CD14-positive monocyte (primary cell): Measurements from ENCODE around the gene SLC22A23. TPM values are rescaled to one million over a fixed set of nuclear protein-coding genes. Genes with fewer than 3 reads are reported as not detected.

ENCODE experiments used
- DNase-seq, 3 donors: peaks; one replicate each; pipeline ENCODE4 v3.0.0-alpha.2; 2011 to 2022
- H2AFZ ChIP-seq: 2 replicates; pipeline ENCODE4 v1.6.0; 2012; ENCODE audit warnings: mild to moderate bottlenecking, low read depth, low read length, inconsistent platforms; ENCODE audit not compliant: insufficient read depth, poor library complexity, severe bottlenecking
- H3K27ac ChIP-seq, 2 donors: 1 replicate in 1 of 2; 2 replicates in 1 of 2; pipeline ENCODE4 v1.5.1; 2012 to 2013; ENCODE audit warnings: low read length in 2 of 2, control low read depth in 1 of 2, inconsistent platforms in 1 of 2, low read depth in 1 of 2, mild to moderate bottlenecking in 1 of 2
- H3K27me3 ChIP-seq, 2 donors: one replicate each; pipeline versions ENCODE4 v1.6.0 to v1.6.1; 2011 to 2013; ENCODE audit warnings: low read length in 2 of 2; ENCODE audit not compliant: control insufficient read depth in 2 of 2, insufficient read depth in 2 of 2
- H3K36me3 ChIP-seq, 2 donors: replicated peaks in 1 of 2; 1 replicate in 1 of 2; 2 replicates in 1 of 2; pipeline versions ENCODE4 v1.5.1 to v1.6.1; 2012 to 2013; ENCODE audit warnings: low read length in 2 of 2, control low read depth in 1 of 2, inconsistent platforms in 1 of 2, mild to moderate bottlenecking in 1 of 2; ENCODE audit not compliant: insufficient read depth in 2 of 2, control insufficient read depth in 1 of 2
- H3K4me1 ChIP-seq, 2 donors: 1 replicate in 1 of 2; 2 replicates in 1 of 2; pipeline versions ENCODE4 v1.5.1 to v1.6.1; 2012 to 2013; ENCODE audit warnings: low read length in 2 of 2, control low read depth in 1 of 2, inconsistent platforms in 1 of 2, mild to moderate bottlenecking in 1 of 2, moderate library complexity in 1 of 2; ENCODE audit not compliant: insufficient read depth in 2 of 2, control insufficient read depth in 1 of 2
- H3K4me2 ChIP-seq: replicated peaks from 2 replicates; pipeline ENCODE3; 2012; ENCODE audit warnings: low read length, moderate library complexity, mild to moderate bottlenecking; ENCODE audit not compliant: poor library complexity, severe bottlenecking; ENCODE audit errors: extremely low read depth
- H3K4me3 ChIP-seq, 3 experiments: fragments of 200-600 bp in 1 of 3; sonication (generic) in 1 of 3; replicated peaks in 1 of 3; 1 replicate in 2 of 3; 2 replicates in 1 of 3; pipeline ENCODE4 v1.5.1; 2011 to 2013; ENCODE audit warnings: low read length in 3 of 3, mild to moderate bottlenecking in 3 of 3, control low read depth in 2 of 3, low read depth in 2 of 3, inconsistent platforms in 1 of 3, moderate library complexity in 1 of 3
- H3K79me2 ChIP-seq: 2 replicates; pipeline ENCODE4 v1.6.0; 2012; ENCODE audit warnings: mild to moderate bottlenecking, control low read depth, inconsistent platforms, low read length, moderate library complexity; ENCODE audit not compliant: insufficient read depth
- H3K9ac ChIP-seq: 2 replicates; pipeline ENCODE4 v1.6.0; 2017; ENCODE audit warnings: low read length, mild to moderate bottlenecking; ENCODE audit not compliant: insufficient read depth, poor library complexity, severe bottlenecking
- H3K9me3 ChIP-seq, 2 donors: replicated peaks in 1 of 2; 1 replicate in 1 of 2; 2 replicates in 1 of 2; pipeline versions ENCODE4 v1.5.1 to v1.6.1; 2012 to 2013; ENCODE audit warnings: low read length in 2 of 2, control low read depth in 1 of 2; ENCODE audit not compliant: control insufficient read depth in 1 of 2, insufficient read depth in 1 of 2
- H4K20me1 ChIP-seq: 2 replicates; pipeline ENCODE4 v1.6.0; 2012; ENCODE audit warnings: mild to moderate bottlenecking, low read length, control low read depth, moderate library complexity; ENCODE audit not compliant: insufficient read depth
- H3K27ac Mint-ChIP-seq, 7 donors: one replicate each; pipeline ENCODE4 v1.8.0; 2020; ENCODE audit warnings: mild to moderate bottlenecking in 7 of 7, mixed read lengths in 7 of 7, moderate library complexity in 6 of 7, inconsistent platforms in 2 of 7
- H3K27me3 Mint-ChIP-seq, 3 donors: one replicate each; pipeline ENCODE4 v1.8.0; 2021 to 2022; ENCODE audit warnings: low read depth in 3 of 3, mild to moderate bottlenecking in 3 of 3, mixed read lengths in 3 of 3, moderate library complexity in 3 of 3, inconsistent platforms in 1 of 3
- H3K36me3 Mint-ChIP-seq, 2 donors: one replicate each; pipeline ENCODE4 v1.8.0; 2020; ENCODE audit warnings: mixed read lengths in 2 of 2, inconsistent platforms in 1 of 2, mild to moderate bottlenecking in 1 of 2
- H3K4me1 Mint-ChIP-seq: one replicate; pipeline ENCODE4 v1.8.0; 2020; ENCODE audit warnings: mild to moderate bottlenecking, mixed read lengths
- H3K4me3 Mint-ChIP-seq, 2 donors: one replicate each; pipeline ENCODE4 v1.8.0; 2020; ENCODE audit warnings: mild to moderate bottlenecking in 2 of 2, mixed read lengths in 2 of 2, moderate library complexity in 1 of 2
- H3K9me3 Mint-ChIP-seq, 7 donors: one replicate each; pipeline ENCODE4 v1.8.0; 2020 to 2022; ENCODE audit warnings: mixed read lengths in 7 of 7, mild to moderate bottlenecking in 6 of 7, moderate library complexity in 6 of 7, inconsistent platforms in 2 of 7
- WGBS: methylation state at CpG from one replicate; pipeline ENCODE4 v1.1.5; 2013; ENCODE audit warnings: missing lambda C conversion rate; ENCODE audit not compliant: insufficient coverage; 5-methylcytosine and 5-hydroxymethylcytosine counted together
- intact Hi-C, 2 donors: fragments of 100-400 bp; cut with micrococcal nuclease; formaldehyde crosslinking; loops; one replicate each; pipeline versions ENCODE4 v1.15.0 to v1.15.1; 2023
- polyA plus RNA-seq, 3 donors: library from polyadenylated mRNA; depleted of rRNA in 1 of 3; unstranded in 2 of 3; stranded (reverse) in 1 of 3; fragments of 300-500 nt in 2 of 3; fragments of >200 nt in 1 of 3; fragmentation: Illumina TruSeq in 2 of 3; gene quantifications; 1 replicate in 2 of 3; 2 replicates in 1 of 3; pipeline ENCODE4 v1.2.3, GENCODE V29; 2012 to 2021
- TF ChIP-seq, protein P1 (sequence below): fragments of 200-600 bp; IDR thresholded peaks from one replicate; pipeline ENCODE4 v1.8.0; 2022; ENCODE audit warnings: antibody characterized with exemption, mild to moderate bottlenecking

Gene SLC22A23
- polyA plus RNA-seq, 3 donors = 0.08 TPM; not detected in 2

DNA sequence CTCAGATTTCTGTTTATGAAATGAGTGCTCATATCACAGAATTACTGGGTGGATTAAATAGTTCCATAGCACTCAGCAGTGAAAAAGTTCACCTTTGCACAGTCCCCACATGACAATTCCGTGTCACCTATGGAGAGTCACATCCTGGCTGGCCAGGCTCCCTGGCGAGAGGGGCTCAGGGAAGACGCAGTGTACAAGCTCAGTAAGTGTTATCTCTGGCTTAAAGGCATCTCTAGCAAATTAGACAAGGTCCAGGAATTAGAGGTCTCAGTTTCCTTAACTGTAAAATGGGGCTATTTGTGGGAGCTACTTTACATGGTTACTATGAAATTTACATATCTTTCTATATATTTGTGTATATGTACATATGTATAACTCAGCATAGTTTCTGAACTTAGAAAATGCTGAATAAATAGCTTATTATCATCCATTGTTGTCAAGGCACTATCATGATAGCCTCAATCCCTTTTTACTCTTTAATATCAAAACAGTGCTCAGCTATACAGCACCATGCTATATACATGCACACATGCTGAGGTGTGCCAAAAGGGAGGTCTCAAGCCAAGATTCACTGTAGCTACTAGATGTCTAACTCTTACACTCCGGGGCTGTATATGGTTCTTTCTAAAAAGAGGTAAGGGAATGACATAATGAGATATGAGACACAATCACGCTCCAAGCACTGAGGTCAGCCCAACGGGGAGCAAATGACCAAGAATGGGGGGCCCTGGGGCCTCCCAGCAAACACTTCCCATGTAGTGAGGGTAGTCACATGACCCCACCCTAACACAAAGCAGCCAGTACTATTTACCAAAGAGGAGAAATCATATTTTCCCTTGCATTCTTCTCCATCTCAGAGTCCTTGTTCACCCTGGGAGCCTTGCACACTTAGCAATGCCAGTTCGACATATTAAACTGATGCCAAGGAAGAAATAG, 59.4 kb downstream of the SLC22A23 start:
- no peaks in the 10 kb centered on the region for H3K79me2 ChIP-seq
- Mint-ChIP-seq H3K4me3 (no peak overlapping the region), H3K27me3 (peaks cover 0 to 8% (median 3%) of the 10 kb centered on the region in 3 donors), H3K36me3 (no peaks in the 10 kb centered on the region), H3K27ac (peak overlapping the region in 1 of 7 donors; percentile 7), H3K4me1 (no peaks in the 10 kb centered on the region), H3K9me3 (peaks cover 0 to 2% (median 0%) of the 10 kb centered on the region in 7 donors)
- no peak overlapping the region for H3K4me2 ChIP-seq
- H3K27ac ChIP-seq = no peak overlapping the region
- H4K20me1 ChIP-seq = no peaks in the 10 kb centered on the region
- WGBS = 100% methylated on average over 2 of the region's 7 CpGs
- H3K4me1 ChIP-seq = no peaks in the 10 kb centered on the region
- no peak for DNase-seq
- intact Hi-C loops = no loop called here
- no peaks in the 10 kb centered on the region for H3K9me3 ChIP-seq
- no peak overlapping the region for H2AFZ ChIP-seq
- TF ChIP-seq, protein P1, sequence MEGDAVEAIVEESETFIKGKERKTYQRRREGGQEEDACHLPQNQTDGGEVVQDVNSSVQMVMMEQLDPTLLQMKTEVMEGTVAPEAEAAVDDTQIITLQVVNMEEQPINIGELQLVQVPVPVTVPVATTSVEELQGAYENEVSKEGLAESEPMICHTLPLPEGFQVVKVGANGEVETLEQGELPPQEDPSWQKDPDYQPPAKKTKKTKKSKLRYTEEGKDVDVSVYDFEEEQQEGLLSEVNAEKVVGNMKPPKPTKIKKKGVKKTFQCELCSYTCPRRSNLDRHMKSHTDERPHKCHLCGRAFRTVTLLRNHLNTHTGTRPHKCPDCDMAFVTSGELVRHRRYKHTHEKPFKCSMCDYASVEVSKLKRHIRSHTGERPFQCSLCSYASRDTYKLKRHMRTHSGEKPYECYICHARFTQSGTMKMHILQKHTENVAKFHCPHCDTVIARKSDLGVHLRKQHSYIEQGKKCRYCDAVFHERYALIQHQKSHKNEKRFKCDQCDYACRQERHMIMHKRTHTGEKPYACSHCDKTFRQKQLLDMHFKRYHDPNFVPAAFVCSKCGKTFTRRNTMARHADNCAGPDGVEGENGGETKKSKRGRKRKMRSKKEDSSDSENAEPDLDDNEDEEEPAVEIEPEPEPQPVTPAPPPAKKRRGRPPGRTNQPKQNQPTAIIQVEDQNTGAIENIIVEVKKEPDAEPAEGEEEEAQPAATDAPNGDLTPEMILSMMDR = no peak
- H3K9ac ChIP-seq = no peak overlapping the region
- H3K36me3 ChIP-seq = no peaks in the 10 kb centered on the region
- no peak overlapping the region for H3K4me3 ChIP-seq
- no peaks in the 10 kb centered on the region for H3K27me3 ChIP-seq

DNA sequence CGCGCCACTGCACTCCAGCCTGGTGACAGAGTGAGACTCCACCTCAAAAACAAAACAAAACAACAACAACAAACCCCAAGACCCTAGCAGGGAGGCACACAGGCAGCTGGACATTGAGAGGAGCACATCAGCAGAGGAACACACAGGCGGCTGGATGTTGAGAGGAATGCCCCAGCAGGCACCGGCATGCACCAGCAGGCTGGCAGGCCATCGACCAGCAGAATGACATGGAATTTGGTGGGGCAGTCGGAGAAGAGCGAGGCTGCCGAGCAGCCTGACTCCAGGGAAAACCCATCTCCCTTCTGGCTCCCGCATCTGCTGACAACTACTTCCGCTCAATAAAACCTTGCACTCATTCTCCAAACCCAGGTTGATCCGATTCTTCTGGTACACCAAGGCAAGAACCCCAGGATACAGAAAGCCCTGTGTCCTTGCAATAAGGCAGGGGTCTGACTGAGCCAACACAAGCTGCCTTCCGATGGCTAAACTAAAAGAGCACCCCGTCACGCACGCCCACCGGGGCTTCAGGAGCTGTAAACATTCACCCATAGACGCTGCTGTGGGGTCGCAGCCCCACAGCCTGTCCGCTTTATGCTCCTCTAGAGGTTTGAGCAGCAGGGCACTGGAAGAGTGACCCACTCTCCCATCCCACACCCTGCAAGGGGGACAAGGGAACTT, 60.2 kb downstream of the SLC22A23 start:
- Histone ChIP-seq H3K27ac (no peak overlapping the region), H3K9ac (no peak overlapping the region), H2AFZ (no peak overlapping the region), H3K36me3 (no peaks in the 10 kb centered on the region), H3K4me1 (no peaks in the 10 kb centered on the region), H3K79me2 (no peaks in the 10 kb centered on the region), H3K4me3 (no peak overlapping the region), H4K20me1 (no peaks in the 10 kb centered on the region), H3K27me3 (no peaks in the 10 kb centered on the region), H3K4me2 (no peak overlapping the region), H3K9me3 (no peaks in the 10 kb centered on the region)
- DNase-seq = no peak
- Mint-ChIP-seq H3K27me3 (peaks cover 0 to 7% (median 2%) of the 10 kb centered on the region in 3 donors), H3K4me1 (no peaks in the 10 kb centered on the region), H3K9me3 (peaks cover 0 to 2% (median 0%) of the 10 kb centered on the region in 7 donors), H3K4me3 (no peak overlapping the region), H3K27ac (peak overlapping the region in 1 of 7 donors; percentile 20), H3K36me3 (no peaks in the 10 kb centered on the region)
- TF ChIP-seq, protein P1 = no peak
- intact Hi-C loops = no loop called here
- 97% methylated on average over 17 of the region's 19 CpGs for WGBS
